Adrenal gland (tissue), 12 donors: ENCODE measurements around the gene HDAC10. TPM values are rescaled to one million over a fixed set of nuclear protein-coding genes. Genes with fewer than 3 reads are reported as not detected.
A peak's percentile ranks its signal among the peaks of the same experiment; 100 is the strongest.

Experiments used
- DNase-seq, 7 donors: peaks; one replicate each; pipeline ENCODE4 v3.0.0-alpha.2; 2019 to 2020
- H3K27ac ChIP-seq, 5 donors: fragments of 200-600 bp; sonication (generic) in 4 of 5; 1 replicate in 3 of 5; 2 replicates in 2 of 5; pipeline versions ENCODE4 v1.5.1 to v1.8.0; 2016 to 2020; ENCODE audit warnings: mild to moderate bottlenecking in 1 of 5
- H3K27me3 ChIP-seq: fragments of 200-600 bp; 2 replicates; pipeline ENCODE4 v1.8.0; 2021
- H3K36me3 ChIP-seq, 2 donors: fragments of 200-600 bp; replicated peaks in 1 of 2; 1 replicate in 1 of 2; 2 replicates in 1 of 2; pipeline versions ENCODE4 v1.5.1 to v1.8.0; 2018 to 2022
- H3K4me1 ChIP-seq, 2 donors: fragments of 200-600 bp; replicated peaks in 1 of 2; 1 replicate in 1 of 2; 2 replicates in 1 of 2; pipeline versions ENCODE4 v1.5.1 to v1.8.0; 2018 to 2021
- H3K4me3 ChIP-seq, 4 donors: fragments of 200-600 bp; sonication (generic) in 3 of 4; one replicate each; pipeline ENCODE4 v1.5.1; 2016 to 2018
- H3K9me3 ChIP-seq, 3 donors: fragments of 200-600 bp; sonication (generic) in 1 of 3; replicated peaks in 1 of 3; 1 replicate in 2 of 3; 2 replicates in 1 of 3; pipeline versions ENCODE4 v1.5.1 to v1.8.0; 2016 to 2021
- POLR2A ChIP-seq, 2 donors: fragments of 450-650 bp; IDR thresholded peaks; one replicate each; pipeline ENCODE4 v1.6.1; 2017; ENCODE audit warnings: antibody characterized with exemption in 2 of 2, mild to moderate bottlenecking in 2 of 2, moderate library complexity in 1 of 2
- WGBS, 4 donors: extraction: QIAGEN DNeasy Blood & Tissue Kit in 2 of 4; methylation state at CpG; one replicate each; pipeline versions ENCODE4 v1.1.5 to v1.1.7; 2013 to 2017; 5-methylcytosine and 5-hydroxymethylcytosine counted together
- intact Hi-C, 2 donors: fragments of 100-400 bp; cut with DNase I; formaldehyde crosslinking; loops; one replicate each; pipeline versions ENCODE4 v1.14.1 to v1.15.0; 2022 to 2023
- polyA plus RNA-seq, 3 donors: library from polyadenylated mRNA; stranded (reverse); fragments of 200-250 nt in 2 of 3; fragments of 350-450 nt in 1 of 3; fragmentation: Illumina TruSeq in 1 of 3; extraction: RNeasy Lipid Tissue Mini Kit (QIAGEN cat#74804) in 1 of 3; gene quantifications; one replicate each; pipeline ENCODE4 v1.2.3, GENCODE V29; 2013 to 2014
- total RNA-seq, 9 donors: library from RNA; depleted of rRNA in 4 of 9; stranded (reverse); fragments of >200 nt in 4 of 9; fragments of 120-200 nt in 1 of 9; fragmentation: NEBNext Ultra II Directional in 1 of 9; extraction: Animal tissue kit (Norgen Biotek cat#: 25700) in 1 of 9; gene quantifications; one replicate each; pipeline versions ENCODE4 v1.1.0 to v1.2.4, GENCODE V29; 2013 to 2023
- TF ChIP-seq, protein P1 (sequence below), 6 experiments: fragments of 450-650 bp in 4 of 6; fragments of 200-600 bp in 2 of 6; sonication (generic) in 1 of 6; IDR thresholded peaks; 1 replicate in 5 of 6; 2 replicates in 1 of 6; pipeline versions ENCODE4 v1.5.1 to v1.8.0; 2016 to 2021; ENCODE audit warnings: antibody characterized with exemption in 6 of 6, mild to moderate bottlenecking in 2 of 6, moderate library complexity in 1 of 6
- donor health status: healthy with polysubstance abuse.
- donor health status: Bipolar disorder and iron deficiency.
- donor health status: DM: yes; HTN: yes; CAD: no.
- donor health status: DM: no; HTN: no; CAD: no.
- donor health status: DM: no; HTN: no; CAD: no.
- donor health status: DM: yes; HTN: yes; CAD: no.

HDAC10 gene
- total and polyA plus RNA-seq, 12 donors: 2.0 to 179 (median 41.5) TPM

DNA sequence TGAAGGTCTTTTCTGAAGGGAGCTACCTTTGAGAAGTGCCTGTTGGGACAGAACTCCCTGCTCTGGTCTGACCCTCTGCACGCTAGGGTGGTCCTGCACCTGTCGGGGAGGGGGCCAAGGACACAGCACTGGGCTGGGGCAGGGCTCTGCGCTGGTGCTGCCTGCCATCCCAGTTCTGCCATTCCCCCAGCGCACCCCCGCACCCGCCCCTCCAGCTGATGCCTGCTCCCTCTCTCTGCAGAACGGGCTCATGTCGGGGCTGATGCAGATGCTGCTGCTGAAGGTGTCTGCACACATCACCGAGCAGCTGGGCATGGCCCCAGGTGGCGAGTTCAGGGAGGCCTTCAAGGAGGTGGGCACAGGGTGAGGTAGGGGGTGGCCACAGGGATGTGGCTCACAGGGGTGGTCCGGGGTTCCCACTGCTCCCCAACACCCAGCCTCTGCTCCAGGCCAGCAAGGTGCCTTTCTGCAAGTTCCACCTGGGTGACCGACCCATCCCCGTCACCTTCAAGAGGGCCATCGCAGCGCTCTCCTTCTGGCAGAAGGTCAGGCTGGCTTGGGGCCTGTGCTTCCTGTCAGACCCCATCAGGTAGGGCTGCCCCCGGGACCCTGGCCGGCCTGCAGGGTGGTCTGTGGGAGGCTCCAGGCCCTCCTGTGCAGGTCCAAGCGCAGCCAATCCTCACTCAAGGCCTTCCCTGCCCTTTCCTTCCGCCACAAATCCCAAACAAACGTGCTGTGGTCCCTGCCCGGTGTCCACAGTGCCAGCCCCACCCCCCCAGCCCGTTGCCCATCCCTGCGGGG, 53.9 kb downstream of the HDAC10 start:
- 86 to 100% (median 90%) methylated on average over 2 to 23 of the region's 23 CpGs for WGBS, 4 donors
- H3K27ac ChIP-seq: no peak overlapping the region
- H3K27me3 ChIP-seq: no peaks in the 10 kb centered on the region
- TF ChIP-seq, protein P1, sequence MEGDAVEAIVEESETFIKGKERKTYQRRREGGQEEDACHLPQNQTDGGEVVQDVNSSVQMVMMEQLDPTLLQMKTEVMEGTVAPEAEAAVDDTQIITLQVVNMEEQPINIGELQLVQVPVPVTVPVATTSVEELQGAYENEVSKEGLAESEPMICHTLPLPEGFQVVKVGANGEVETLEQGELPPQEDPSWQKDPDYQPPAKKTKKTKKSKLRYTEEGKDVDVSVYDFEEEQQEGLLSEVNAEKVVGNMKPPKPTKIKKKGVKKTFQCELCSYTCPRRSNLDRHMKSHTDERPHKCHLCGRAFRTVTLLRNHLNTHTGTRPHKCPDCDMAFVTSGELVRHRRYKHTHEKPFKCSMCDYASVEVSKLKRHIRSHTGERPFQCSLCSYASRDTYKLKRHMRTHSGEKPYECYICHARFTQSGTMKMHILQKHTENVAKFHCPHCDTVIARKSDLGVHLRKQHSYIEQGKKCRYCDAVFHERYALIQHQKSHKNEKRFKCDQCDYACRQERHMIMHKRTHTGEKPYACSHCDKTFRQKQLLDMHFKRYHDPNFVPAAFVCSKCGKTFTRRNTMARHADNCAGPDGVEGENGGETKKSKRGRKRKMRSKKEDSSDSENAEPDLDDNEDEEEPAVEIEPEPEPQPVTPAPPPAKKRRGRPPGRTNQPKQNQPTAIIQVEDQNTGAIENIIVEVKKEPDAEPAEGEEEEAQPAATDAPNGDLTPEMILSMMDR (IDR thresholded peaks at IDR 0.05): no peak
- TF ChIP-seq POLR2A (IDR thresholded peaks at IDR 0.05): no peak
- H3K36me3 ChIP-seq: peaks cover 0 to 21% of the 10 kb centered on the region in 2 donors
- intact Hi-C loops: no loop called here
- no peaks in the 10 kb centered on the region for H3K9me3 ChIP-seq
- H3K4me3 ChIP-seq: no peak overlapping the region
- peak in 1 of 7 donors; percentile 33 for DNase-seq
- H3K4me1 ChIP-seq: peaks cover 18% of the 10 kb centered on the region in 2 donors

GRCh38 chr22:50196256-50196655, 54.8 kb downstream of the HDAC10 start:
- peak in 1 of 7 donors; percentile 31 for DNase-seq
- TF ChIP-seq, protein P1 (IDR thresholded peaks at IDR 0.05): no peak
- no peak for TF ChIP-seq POLR2A (IDR thresholded peaks at IDR 0.05)
- peaks cover 0 to 21% of the 10 kb centered on the region in 2 donors for H3K36me3 ChIP-seq
- no peak overlapping the region for H3K27ac ChIP-seq
- intact Hi-C loops: no loop called here
- WGBS, 4 donors: 85 to 91% (median 88%) methylated on average over 2 to 18 of the region's 18 CpGs
- H3K9me3 ChIP-seq: no peaks in the 10 kb centered on the region
- peaks cover 9 to 15% of the 10 kb centered on the region in 2 donors for H3K4me1 ChIP-seq
- no peaks in the 10 kb centered on the region for H3K27me3 ChIP-seq
- no peak overlapping the region for H3K4me3 ChIP-seq

Other genes with a start within 250 kb of the HDAC10 start
- gene IL17REL, start 238.5 kb downstream of the HDAC10 start, total RNA-seq: not detected
- gene IL17REL, start 238.5 kb downstream of the HDAC10 start, polyA plus RNA-seq: not detected
- not detected for gene TTLL8, start 193.0 kb downstream of the HDAC10 start, total RNA-seq
- not detected for gene TTLL8, start 193.0 kb downstream of the HDAC10 start, polyA plus RNA-seq
- under 1 TPM in 1 of 9 donors, not detected in 8; 0.22 TPM for gene MLC1, start 165.8 kb downstream of the HDAC10 start, total RNA-seq
- under 1 TPM in 1 of 3 donors, not detected in 2; 0.03 TPM for gene MLC1, start 165.8 kb downstream of the HDAC10 start, polyA plus RNA-seq
- under 1 TPM in 5 of 9 donors, not detected in 4; 0.14 to 0.46 (median 0.39) TPM for gene MOV10L1, start 161.3 kb downstream of the HDAC10 start, total RNA-seq
- under 1 TPM in 2 of 3 donors, not detected in 1; 0.40 to 0.74 TPM for gene MOV10L1, start 161.3 kb downstream of the HDAC10 start, polyA plus RNA-seq
- 1 to 10 TPM in 2 of 9 donors, under 1 TPM in 7; 0.26 to 2.6 (median 0.67) TPM for gene PANX2, start 80.5 kb downstream of the HDAC10 start, total RNA-seq
- 1 to 10 TPM in 2 of 3 donors, under 1 TPM in 1; 0.22 to 4.1 (median 2.0) TPM for gene PANX2, start 80.5 kb downstream of the HDAC10 start, polyA plus RNA-seq
- gene TRABD, start 65.4 kb downstream of the HDAC10 start, total RNA-seq: 10 to 100 TPM; 13.5 to 46.8 (median 28.6) TPM
- gene TRABD, start 65.4 kb downstream of the HDAC10 start, polyA plus RNA-seq: 10 to 100 TPM in 2 of 3 donors, 1 to 10 TPM in 1; 3.0 to 79.0 (median 48.9) TPM
- 10 to 100 TPM; 28.2 to 52.0 (median 33.9) TPM for gene SELENOO, start 50.3 kb downstream of the HDAC10 start, total RNA-seq
- gene SELENOO, start 50.3 kb downstream of the HDAC10 start, polyA plus RNA-seq: 10 to 100 TPM in 2 of 3 donors, 1 to 10 TPM in 1; 1.9 to 89.0 (median 73.5) TPM
- gene TUBGCP6, start 6.2 kb downstream of the HDAC10 start, total RNA-seq: 10 to 100 TPM; 20.0 to 64.8 (median 46.8) TPM
- 100 to 1,000 TPM in 2 of 3 donors, 1 to 10 TPM in 1; 8.3 to 171 (median 111) TPM for gene TUBGCP6, start 6.2 kb downstream of the HDAC10 start, polyA plus RNA-seq
- gene MAPK12, start 10.4 kb upstream of the HDAC10 start, total RNA-seq: 1 to 10 TPM; 3.1 to 6.8 (median 5.2) TPM
- gene MAPK12, start 10.4 kb upstream of the HDAC10 start, polyA plus RNA-seq: 10 to 100 TPM in 2 of 3 donors, 1 to 10 TPM in 1; 1.7 to 17.1 (median 13.9) TPM
- 1 to 10 TPM; 3.0 to 9.3 (median 6.7) TPM for gene MAPK11, start 19.1 kb upstream of the HDAC10 start, total RNA-seq
- 10 to 100 TPM in 2 of 3 donors, 1 to 10 TPM in 1; 2.0 to 29.5 (median 25.1) TPM for gene MAPK11, start 19.1 kb upstream of the HDAC10 start, polyA plus RNA-seq
- 100 to 1,000 TPM in 8 of 9 donors, 10 to 100 TPM in 1; 12.4 to 412 (median 324) TPM for gene PLXNB2, start 56.4 kb upstream of the HDAC10 start, total RNA-seq
- gene PLXNB2, start 56.4 kb upstream of the HDAC10 start, polyA plus RNA-seq: 100 to 1,000 TPM in 2 of 3 donors, 10 to 100 TPM in 1; 38.1 to 431 (median 268) TPM
- 10 to 100 TPM in 2 of 9 donors, 1 to 10 TPM in 7; 1.8 to 16.9 (median 8.0) TPM for gene DENND6B, start 75.7 kb upstream of the HDAC10 start, total RNA-seq
- gene DENND6B, start 75.7 kb upstream of the HDAC10 start, polyA plus RNA-seq: 10 to 100 TPM in 2 of 3 donors, 1 to 10 TPM in 1; 2.5 to 32.7 (median 21.7) TPM
- 100 to 1,000 TPM in 1 of 9 donors, 10 to 100 TPM in 8; 35.5 to 104 (median 65.3) TPM for gene PPP6R2, start 92.1 kb upstream of the HDAC10 start, total RNA-seq
- gene PPP6R2, start 92.1 kb upstream of the HDAC10 start, polyA plus RNA-seq: 100 to 1,000 TPM in 1 of 3 donors, 10 to 100 TPM in 2; 19.6 to 129 (median 84.7) TPM
- 100 to 1,000 TPM in 1 of 9 donors, 10 to 100 TPM in 8; 23.7 to 101 (median 79.2) TPM for gene SBF1, start 223.8 kb upstream of the HDAC10 start, total RNA-seq
- gene SBF1, start 223.8 kb upstream of the HDAC10 start, polyA plus RNA-seq: 100 to 1,000 TPM in 1 of 3 donors, 10 to 100 TPM in 1, 1 to 10 TPM in 1; 8.4 to 117 (median 66.5) TPM
- under 1 TPM in 5 of 9 donors, not detected in 4; 0.14 to 0.54 (median 0.25) TPM for gene ADM2, start 230.3 kb upstream of the HDAC10 start, total RNA-seq
- under 1 TPM in 2 of 3 donors, not detected in 1; 0.07 to 0.48 TPM for gene ADM2, start 230.3 kb upstream of the HDAC10 start, polyA plus RNA-seq
- gene MIOX, start 235.6 kb upstream of the HDAC10 start, total RNA-seq: not detected
- gene MIOX, start 235.6 kb upstream of the HDAC10 start, polyA plus RNA-seq: not detected